ENCODE data around the gene RALGPS1.

Gene RALGPS1

GRCh38 chr9:127205952-127206351, 291.4 kb downstream of the RALGPS1 start:
- no peak for DNase-seq (ENCODE audit: low read depth in 3 of 3)

GRCh38 chr9:127206666-127207065, 292.1 kb downstream of the RALGPS1 start:
- no peak for DNase-seq (ENCODE audit: low read depth in 3 of 3)

- DNase-seq (ENCODE audit: low read depth in 3 of 3), result no peak
Measured at GRCh38 chr9:127207734-127208410, 293.3 kb downstream of the RALGPS1 start.

GRCh38 chr9:127208416-127208815, 293.8 kb downstream of the RALGPS1 start:
- no peak for DNase-seq (ENCODE audit: low read depth in 3 of 3)

- DNase-seq (ENCODE audit: low read depth in 3 of 3), result no peak
Measured at GRCh38 chr9:127209220-127209619, 294.6 kb downstream of the RALGPS1 start.

- no peak for DNase-seq (ENCODE audit: low read depth in 3 of 3)
Measured at GRCh38 chr9:127209948-127210640, 295.5 kb downstream of the RALGPS1 start.

GRCh38 chr9:127210851-127211730, 296.5 kb downstream of the RALGPS1 start:
- DNase-seq (ENCODE audit: low read depth in 3 of 3), result no peak

- no peak for DNase-seq (ENCODE audit: low read depth in 3 of 3)
Measured at GRCh38 chr9:127211983-127212382, 297.4 kb downstream of the RALGPS1 start.

- no peak for DNase-seq (ENCODE audit: low read depth in 3 of 3)
Measured at GRCh38 chr9:127212453-127212852, 297.9 kb downstream of the RALGPS1 start.

- no peak for DNase-seq (ENCODE audit: low read depth in 3 of 3)
Measured at GRCh38 chr9:127213859-127214258, 299.3 kb downstream of the RALGPS1 start.

- DNase-seq (ENCODE audit: low read depth in 3 of 3), result peak; percentile 34 to 59 (median 48)
Measured at GRCh38 chr9:127214421-127215267, 300.1 kb downstream of the RALGPS1 start.

GRCh38 chr9:127215268-127216209, 301.0 kb downstream of the RALGPS1 start:
- no peak for DNase-seq (ENCODE audit: low read depth in 3 of 3)

GRCh38 chr9:127216210-127216887, 301.8 kb downstream of the RALGPS1 start:
- no peak for DNase-seq (ENCODE audit: low read depth in 3 of 3)

- DNase-seq (ENCODE audit: low read depth in 3 of 3), result no peak
Measured at GRCh38 chr9:127216888-127217217, 302.3 kb downstream of the RALGPS1 start.

- DNase-seq (ENCODE audit: low read depth in 3 of 3), result no peak
Measured at GRCh38 chr9:127218818-127219217, 304.2 kb downstream of the RALGPS1 start.

- no peak for DNase-seq (ENCODE audit: low read depth in 3 of 3)
Measured at GRCh38 chr9:127219520-127219919, 304.9 kb downstream of the RALGPS1 start.

GRCh38 chr9:127221695-127222094, 307.1 kb downstream of the RALGPS1 start:
- no peak for DNase-seq (ENCODE audit: low read depth in 3 of 3)

- no peak for DNase-seq (ENCODE audit: low read depth in 3 of 3)
Measured at GRCh38 chr9:127222388-127223095, 308.0 kb downstream of the RALGPS1 start.

- DNase-seq (ENCODE audit: low read depth in 3 of 3), result no peak
Measured at GRCh38 chr9:127223266-127223665, 308.7 kb downstream of the RALGPS1 start.
